GM19455 (cell line): ENCODE data around the gene WBP2.
"Not testable (repeated sequence)": the region's sequence is repeated elsewhere in the genome, so short reads cannot be mapped to it uniquely, and the experiment has no call there.

Source experiments
- ATAC-seq: cut with Tn5 transposase; IDR thresholded peaks from one replicate; pipeline ENCODE4 v1.9.1; 2021; ENCODE audit not compliant: unreplicated experiment

WBP2 gene

GRCh38 chr17:75868730-75869281 lies 13.7 kb upstream of the WBP2 start:
- not testable (repeated sequence) for ATAC-seq

GRCh38 chr17:75865404-75866188 lies 10.5 kb upstream of the WBP2 start:
- not testable (repeated sequence) for ATAC-seq

GRCh38 chr17:75864887-75865286 lies 9.8 kb upstream of the WBP2 start:
- peak; percentile 36 for ATAC-seq

- peak; percentile 83 for ATAC-seq
Observed at GRCh38 chr17:75864448-75864871, 9.3 kb upstream of the WBP2 start.

- no peak for ATAC-seq
Observed at GRCh38 chr17:75861927-75862317, 6.8 kb upstream of the WBP2 start.

GRCh38 chr17:75859358-75859757 lies 4.2 kb upstream of the WBP2 start:
- not testable (repeated sequence) for ATAC-seq

GRCh38 chr17:75856062-75856756 lies 1.1 kb upstream of the WBP2 start:
- peak; percentile 36 for ATAC-seq

- no peak for ATAC-seq
Observed at GRCh38 chr17:75854881-75855309, 240 bp downstream of the WBP2 start.

- no peak for ATAC-seq
Observed at GRCh38 chr17:75854101-75854748, 910 bp downstream of the WBP2 start.

- ATAC-seq = no peak
Observed at GRCh38 chr17:75853433-75853832, 1.7 kb downstream of the WBP2 start.

GRCh38 chr17:75851693-75851991 lies 3.5 kb downstream of the WBP2 start:
- ATAC-seq = not testable (repeated sequence)

- ATAC-seq = no peak
Observed at GRCh38 chr17:75850928-75851692, 4.0 kb downstream of the WBP2 start.

GRCh38 chr17:75849724-75850123 lies 5.4 kb downstream of the WBP2 start:
- no peak for ATAC-seq

GRCh38 chr17:75849279-75849646 lies 5.9 kb downstream of the WBP2 start:
- ATAC-seq = no peak

GRCh38 chr17:75848523-75849278 lies 6.4 kb downstream of the WBP2 start:
- no peak for ATAC-seq

GRCh38 chr17:75847614-75848522 lies 7.3 kb downstream of the WBP2 start:
- no peak for ATAC-seq

- ATAC-seq = no peak
Observed at GRCh38 chr17:75846692-75847613, 8.2 kb downstream of the WBP2 start.
